Mononuclear cell (primary cell): ENCODE data around the gene PTPN1. TPM values are rescaled to one million over a fixed set of nuclear protein-coding genes. Genes with fewer than 3 reads are reported as not detected.

ENCODE experiments used
- H3K27me3 ChIP-seq: 2 replicates; pipeline ENCODE4 v1.6.0; 2011; ENCODE audit warnings: low read length, control low read depth; ENCODE audit not compliant: insufficient read depth
- H3K4me1 ChIP-seq: 2 replicates; pipeline ENCODE4 v1.5.1; 2011; ENCODE audit warnings: mild to moderate bottlenecking, low read length, control low read depth; ENCODE audit not compliant: insufficient read depth
- H3K4me3 ChIP-seq: 2 replicates; pipeline ENCODE4 v1.5.1; 2011; ENCODE audit warnings: mild to moderate bottlenecking, low read length, moderate library complexity
- H3K9me3 ChIP-seq: 2 replicates; pipeline ENCODE4 v1.5.1; 2011; ENCODE audit warnings: low read depth, mild to moderate bottlenecking, control low read depth, low read length
- total RNA-seq: library from RNA; depleted of rRNA; stranded (reverse); fragments of >200 nt; gene quantifications from one replicate; pipeline ENCODE4 v1.2.3, GENCODE V29; 2012

Gene PTPN1
- total RNA-seq, 1 donor, result 86.0 TPM

DNA sequence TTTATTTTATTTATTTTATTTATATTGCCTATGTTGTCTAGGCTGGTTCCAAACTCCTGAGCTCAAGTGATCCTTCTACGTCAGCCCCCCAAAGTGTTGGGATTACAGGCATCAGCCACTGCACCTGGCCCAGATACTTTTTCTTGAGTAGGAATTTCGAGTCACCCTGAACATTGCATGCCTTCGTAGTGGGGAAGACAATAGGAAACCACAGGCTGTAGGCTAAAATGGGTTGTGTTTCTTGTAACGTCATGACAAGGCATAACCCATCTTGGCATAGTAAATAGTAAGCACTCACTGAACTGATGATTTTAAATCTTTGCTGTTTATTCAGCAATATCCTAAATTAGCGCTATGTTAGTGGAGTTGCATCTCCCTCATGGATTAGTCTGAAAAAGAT lies 34.9 kb downstream of the PTPN1 start:
- peaks cover 83% of the 10 kb centered on the region for H3K4me1 ChIP-seq
- H3K27me3 ChIP-seq, result no peaks in the 10 kb centered on the region

DNA sequence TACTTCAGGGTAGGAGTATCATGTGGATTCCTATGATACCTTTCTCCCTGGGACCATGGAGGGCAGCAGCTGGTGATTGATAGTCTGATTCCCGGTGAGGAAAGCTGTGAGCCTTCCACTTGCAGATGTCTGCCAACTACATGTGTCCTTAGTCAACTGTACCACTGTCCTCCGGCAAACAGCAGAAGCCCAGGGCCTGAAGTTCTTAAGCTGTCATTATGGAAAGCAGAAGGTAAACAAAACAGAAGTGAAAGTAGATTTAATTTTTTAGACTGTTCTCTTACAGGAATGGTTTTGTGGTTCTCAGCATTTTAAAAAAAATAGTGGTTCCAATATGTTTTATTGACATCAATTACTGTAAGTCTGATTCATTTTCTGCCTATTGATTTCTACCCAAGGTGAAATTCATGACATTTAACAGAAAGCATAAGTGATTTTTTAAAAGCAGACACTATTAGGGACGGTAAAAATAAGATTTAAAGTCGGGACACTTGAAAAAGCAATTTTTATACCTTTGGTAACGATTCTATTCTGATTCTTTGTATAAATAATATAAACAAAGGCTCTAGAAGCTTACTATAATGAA lies 36.6 kb downstream of the PTPN1 start:
- H3K4me1 ChIP-seq, result peaks cover 81% of the 10 kb centered on the region
- H3K9me3 ChIP-seq, result no peaks in the 10 kb centered on the region
- H3K27me3 ChIP-seq, result no peaks in the 10 kb centered on the region
- no peak overlapping the region for H3K4me3 ChIP-seq

More for the DNA sequence above, 34.9 kb downstream of the PTPN1 start:
- Histone ChIP-seq H3K9me3 (no peaks in the 10 kb centered on the region), H3K4me3 (no peak overlapping the region)

DNA sequence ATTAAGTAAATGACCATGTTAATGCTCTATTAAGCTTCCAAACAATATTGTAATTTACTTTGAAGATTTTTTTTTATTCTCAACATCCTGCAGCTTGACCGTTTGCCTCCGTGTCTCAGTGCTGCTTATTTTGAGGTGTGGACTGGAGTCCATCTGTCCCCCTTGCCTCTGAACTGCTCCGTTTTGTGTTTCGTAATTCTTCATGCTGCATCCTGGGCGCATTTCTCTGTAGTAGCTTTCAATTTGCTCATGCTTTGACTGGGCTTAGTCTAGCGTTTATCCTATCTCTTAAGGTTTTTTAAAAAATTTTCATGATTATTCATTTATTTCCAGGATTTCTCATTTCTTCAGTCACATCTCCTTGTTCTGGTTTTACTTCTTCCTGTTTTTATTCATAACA lies 37.8 kb downstream of the PTPN1 start:
- Histone ChIP-seq H3K9me3 (no peaks in the 10 kb centered on the region), H3K4me3 (no peak overlapping the region), H3K27me3 (no peaks in the 10 kb centered on the region), H3K4me1 (peaks cover 71% of the 10 kb centered on the region)

DNA sequence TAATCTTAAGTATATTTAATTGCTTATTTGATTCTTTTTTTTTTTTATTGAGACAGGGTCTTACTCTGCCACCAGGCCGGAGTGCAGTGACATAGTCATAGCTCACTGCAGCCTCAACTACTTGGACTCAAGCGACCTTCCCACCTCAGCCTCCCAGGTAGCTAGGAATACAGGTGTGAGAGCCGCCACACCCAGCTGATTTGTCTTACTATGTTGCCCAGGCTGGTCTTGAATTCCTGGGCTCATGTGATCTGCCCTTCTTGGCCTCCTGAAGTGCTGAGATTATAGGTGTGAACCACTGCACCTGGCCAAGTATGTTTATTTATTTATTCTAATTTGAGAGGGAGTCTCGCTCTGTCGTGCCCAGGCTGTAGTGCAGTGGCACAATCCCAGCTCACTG lies 38.2 kb downstream of the PTPN1 start:
- Histone ChIP-seq H3K9me3 (no peaks in the 10 kb centered on the region), H3K4me1 (peaks cover 71% of the 10 kb centered on the region), H3K4me3 (no peak overlapping the region), H3K27me3 (no peaks in the 10 kb centered on the region)

DNA sequence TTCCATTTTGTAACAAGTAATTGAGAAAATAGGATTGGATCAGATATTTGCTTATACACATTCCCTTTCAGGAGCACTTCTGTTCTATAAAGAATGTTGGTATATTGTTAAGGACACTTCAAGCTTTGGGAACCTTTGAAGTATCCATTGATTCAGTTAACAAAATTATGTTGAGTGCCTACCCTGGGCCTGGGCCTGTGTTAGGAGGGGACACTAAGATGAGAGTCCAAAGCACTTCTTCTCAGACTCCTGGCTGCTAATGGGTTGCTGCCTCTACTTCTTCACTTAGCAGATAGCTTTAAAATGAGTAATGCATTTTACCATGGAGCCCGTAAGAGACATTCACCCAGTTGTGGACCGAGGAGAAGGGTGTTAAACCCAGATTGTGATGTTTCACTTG lies 40.3 kb downstream of the PTPN1 start:
- peaks cover 61% of the 10 kb centered on the region for H3K4me1 ChIP-seq
- H3K4me3 ChIP-seq, result no peak overlapping the region
- no peaks in the 10 kb centered on the region for H3K27me3 ChIP-seq
- H3K9me3 ChIP-seq, result no peaks in the 10 kb centered on the region

DNA sequence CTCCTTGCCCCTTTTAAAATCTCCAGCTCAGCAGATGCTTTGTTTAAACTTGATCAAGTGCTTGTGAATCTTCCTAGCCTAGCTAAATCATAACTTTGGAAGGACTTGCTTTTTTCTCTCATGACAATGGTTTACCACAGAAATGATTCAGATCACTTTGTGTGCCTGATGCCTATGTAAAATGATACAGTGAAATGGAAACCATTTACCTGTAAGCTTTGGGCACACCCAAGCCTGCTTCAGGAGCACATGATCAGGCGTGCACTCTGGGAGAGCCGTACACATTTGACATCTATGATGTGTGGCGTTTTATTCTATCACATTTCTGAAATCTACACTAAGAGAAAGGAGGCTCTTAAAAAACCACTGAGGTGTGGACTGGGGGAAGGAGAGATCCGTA lies 41.1 kb downstream of the PTPN1 start:
- no peaks in the 10 kb centered on the region for H3K27me3 ChIP-seq
- H3K4me3 ChIP-seq, result no peak overlapping the region
- peaks cover 53% of the 10 kb centered on the region for H3K4me1 ChIP-seq
- H3K9me3 ChIP-seq, result no peaks in the 10 kb centered on the region

DNA sequence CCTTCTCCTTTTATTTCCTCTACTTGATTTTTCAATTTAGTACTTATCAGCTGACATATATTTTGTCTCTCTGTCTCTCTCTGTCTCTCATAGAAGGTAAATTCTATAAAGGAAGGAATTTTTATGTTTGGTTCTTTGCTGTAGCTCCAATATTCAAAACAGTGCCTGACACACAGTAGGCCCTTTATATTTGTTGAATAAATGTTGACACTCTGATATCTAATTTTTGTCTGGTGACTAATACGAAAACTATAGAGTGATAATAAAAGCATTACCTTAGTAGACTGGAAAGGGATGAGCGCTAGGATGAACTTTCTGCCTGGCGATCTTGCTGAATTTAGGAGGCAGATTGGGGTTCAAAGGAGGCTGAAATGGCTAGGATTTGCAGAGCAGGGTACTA lies 42.8 kb downstream of the PTPN1 start:
- no peak overlapping the region for H3K4me3 ChIP-seq
- H3K27me3 ChIP-seq, result no peaks in the 10 kb centered on the region
- peaks cover 37% of the 10 kb centered on the region for H3K4me1 ChIP-seq
- no peaks in the 10 kb centered on the region for H3K9me3 ChIP-seq

DNA sequence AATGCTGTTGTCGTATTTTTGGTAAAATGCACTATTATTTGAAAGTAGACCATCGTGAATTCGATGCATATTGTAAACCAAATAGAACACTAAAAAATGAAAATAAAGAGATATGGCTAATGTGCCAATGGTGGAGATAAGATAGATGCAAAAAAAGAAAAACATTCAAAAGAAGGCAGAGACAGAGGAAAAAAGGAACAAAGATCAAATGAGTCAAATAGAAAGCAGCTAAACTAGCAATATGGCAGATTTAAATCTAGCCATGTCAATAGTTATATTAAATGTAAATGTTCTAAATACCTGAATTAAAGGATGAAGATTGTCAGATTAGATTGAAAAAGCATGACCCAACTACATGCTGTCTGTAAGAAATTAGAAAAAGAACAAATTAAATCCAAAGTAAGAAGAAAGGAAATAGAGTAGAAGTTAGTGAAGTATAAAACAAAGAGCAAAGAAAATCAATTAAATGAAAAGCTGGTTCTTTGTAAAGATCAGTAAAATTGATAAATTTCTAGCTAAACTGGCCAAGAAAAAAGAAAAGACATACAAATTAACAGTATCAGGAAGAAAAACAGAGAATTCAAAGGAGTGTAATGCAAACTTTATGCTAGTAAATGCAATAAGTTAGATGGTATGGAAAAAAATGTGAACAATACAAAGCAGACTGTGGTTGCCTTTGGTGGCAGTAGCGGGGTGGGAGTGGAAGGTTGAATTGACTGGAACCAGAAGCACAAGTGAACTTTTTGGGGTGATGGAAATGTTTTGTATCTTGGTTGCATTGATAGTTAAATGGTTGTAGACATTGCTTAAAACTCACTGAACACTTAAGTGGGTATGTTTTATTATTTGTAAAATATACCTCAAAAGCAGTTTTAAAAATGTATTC lies 44.8 kb downstream of the PTPN1 start:
- Histone ChIP-seq H3K4me3 (no peak overlapping the region), H3K27me3 (no peaks in the 10 kb centered on the region), H3K4me1 (peaks cover 24% of the 10 kb centered on the region), H3K9me3 (no peaks in the 10 kb centered on the region)

DNA sequence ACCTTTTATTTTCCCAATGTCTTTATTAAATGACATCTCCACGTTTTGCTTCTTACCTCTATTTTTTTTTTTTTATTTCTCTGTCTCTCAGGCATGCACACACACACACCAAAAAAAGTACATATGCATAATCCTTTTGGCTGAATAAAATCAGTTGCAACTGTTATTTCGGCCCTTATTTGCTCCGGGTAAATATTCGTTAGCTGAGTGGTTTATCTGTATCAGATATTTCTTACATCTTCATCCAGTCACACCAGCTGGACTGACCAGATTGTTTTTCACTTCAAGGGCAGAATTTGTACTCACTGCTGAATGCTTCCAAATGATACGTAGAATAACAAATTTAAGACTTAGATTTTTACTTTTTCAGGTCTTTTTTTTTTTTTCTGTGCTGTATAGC lies 45.5 kb downstream of the PTPN1 start:
- H3K4me1 ChIP-seq, result peaks cover 19% of the 10 kb centered on the region

DNA sequence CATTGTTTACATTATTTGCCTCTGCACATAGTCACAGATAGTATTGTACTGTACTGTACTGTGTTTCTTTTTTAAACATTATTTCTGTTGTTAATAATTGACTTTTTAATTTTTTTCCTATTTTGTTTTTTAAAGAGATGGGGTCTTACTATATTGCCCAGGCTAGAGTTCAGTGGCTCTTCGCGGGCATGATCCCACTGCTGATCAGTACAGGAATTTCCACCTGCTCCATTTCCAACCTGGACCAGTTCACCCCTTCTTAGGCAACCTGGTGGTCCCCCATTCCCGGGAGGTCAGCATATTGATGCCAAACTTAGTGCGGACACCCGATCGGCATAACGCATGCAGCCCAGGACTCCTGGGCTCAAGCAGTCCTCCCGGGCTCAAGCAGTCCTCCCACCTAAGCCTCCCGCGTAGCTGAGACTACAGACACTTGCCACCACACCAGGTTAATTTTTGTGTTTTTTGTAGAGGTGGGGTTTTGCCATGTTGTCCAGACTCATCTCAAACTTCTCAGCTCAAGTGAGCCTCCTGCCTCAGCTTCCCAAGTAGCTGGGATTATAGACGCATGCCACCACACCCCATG lies 47.5 kb downstream of the PTPN1 start:
- H3K4me1 ChIP-seq, result peaks cover 8% of the 10 kb centered on the region
- H3K9me3 ChIP-seq, result no peaks in the 10 kb centered on the region
- no peak overlapping the region for H3K4me3 ChIP-seq
- no peaks in the 10 kb centered on the region for H3K27me3 ChIP-seq

More for the DNA sequence above, 45.5 kb downstream of the PTPN1 start:
- Histone ChIP-seq H3K9me3 (no peaks in the 10 kb centered on the region), H3K27me3 (no peaks in the 10 kb centered on the region), H3K4me3 (no peak overlapping the region)

DNA sequence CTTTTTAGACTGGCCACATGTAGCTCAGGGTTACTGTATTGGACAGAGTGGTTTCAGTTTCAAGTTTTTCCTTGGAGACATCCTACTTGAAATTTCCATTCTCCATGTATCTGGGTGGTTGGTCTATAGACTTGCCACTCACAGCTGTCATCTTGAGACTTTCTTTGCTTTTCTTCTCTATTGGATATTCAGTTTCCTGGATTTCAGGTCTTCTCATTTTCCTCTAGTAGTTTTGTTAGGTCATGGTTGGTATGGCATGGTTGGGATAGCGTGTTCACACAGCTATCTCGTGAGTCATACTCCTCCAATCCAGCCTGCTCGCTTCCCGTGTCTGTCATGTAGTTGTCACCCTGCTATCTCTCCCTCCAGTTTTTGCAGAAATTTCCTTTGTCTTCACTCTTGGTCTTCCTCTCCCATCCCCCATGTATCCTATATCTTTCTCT lies 48.3 kb downstream of the PTPN1 start:
- Histone ChIP-seq H3K4me1 (peaks cover 8% of the 10 kb centered on the region), H3K27me3 (no peaks in the 10 kb centered on the region), H3K4me3 (no peak overlapping the region), H3K9me3 (no peaks in the 10 kb centered on the region)

DNA sequence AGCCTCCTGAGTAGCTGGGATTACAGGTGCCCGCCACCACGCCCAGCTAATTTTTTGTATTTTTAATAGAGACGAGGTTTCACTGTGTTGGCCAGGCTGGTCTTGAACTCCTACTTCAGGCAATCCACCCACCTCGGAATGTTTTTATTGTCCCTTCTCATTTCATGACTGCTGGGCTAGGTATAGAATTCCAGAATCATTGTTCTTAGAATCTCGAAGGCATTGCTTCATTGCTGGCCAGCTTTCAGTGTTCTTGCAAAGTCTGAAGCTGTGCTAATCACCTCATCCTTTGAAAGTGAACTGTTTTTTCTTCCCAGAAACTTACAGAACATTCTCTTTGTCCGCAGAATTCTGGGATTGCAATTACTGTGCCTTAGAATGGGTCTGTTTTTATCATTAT lies 49.0 kb downstream of the PTPN1 start:
- no peaks in the 10 kb centered on the region for H3K9me3 ChIP-seq
- H3K27me3 ChIP-seq, result no peaks in the 10 kb centered on the region
- no peak overlapping the region for H3K4me3 ChIP-seq
- peaks cover 4% of the 10 kb centered on the region for H3K4me1 ChIP-seq

DNA sequence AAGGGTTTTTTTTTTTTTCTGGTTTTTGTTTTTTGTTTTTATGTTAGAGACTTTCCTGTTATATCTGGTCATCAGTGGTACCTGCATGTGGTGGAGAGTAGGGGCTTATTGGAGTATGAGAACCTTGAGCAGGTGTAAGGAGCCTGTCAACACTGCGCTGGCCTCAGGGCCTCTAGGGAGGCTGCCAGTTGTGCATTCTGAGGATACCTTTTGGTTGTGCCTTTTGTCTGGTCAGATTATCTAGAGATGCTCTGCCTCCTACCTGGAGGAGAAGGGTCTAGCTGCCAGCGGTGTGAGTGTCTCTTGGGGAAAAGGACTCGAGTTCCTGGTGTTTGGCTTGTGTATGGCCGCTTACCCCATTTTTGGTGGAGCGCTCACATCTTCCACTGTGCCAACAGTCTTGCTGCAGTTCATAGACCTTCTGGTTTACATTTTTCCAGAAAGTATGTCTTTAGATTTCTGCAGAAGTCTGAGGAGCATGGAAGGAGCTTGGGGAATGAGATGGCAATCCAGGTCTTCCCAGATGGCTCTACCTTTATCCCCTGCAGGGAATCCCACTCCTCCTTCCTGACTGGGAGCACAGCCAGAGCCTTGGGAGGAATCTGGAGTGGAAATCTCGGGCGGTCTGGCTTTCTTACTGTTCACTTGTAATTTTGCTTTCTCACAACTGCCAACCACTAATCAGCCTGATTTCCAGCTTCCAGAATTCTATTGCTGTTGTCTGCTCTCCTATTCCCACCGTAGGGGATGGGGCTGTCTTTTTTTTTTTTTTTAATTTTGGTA lies 49.9 kb downstream of the PTPN1 start:
- Histone ChIP-seq H3K27me3 (no peaks in the 10 kb centered on the region), H3K4me1 (peaks cover 3% of the 10 kb centered on the region), H3K9me3 (no peaks in the 10 kb centered on the region), H3K4me3 (no peak overlapping the region)

DNA sequence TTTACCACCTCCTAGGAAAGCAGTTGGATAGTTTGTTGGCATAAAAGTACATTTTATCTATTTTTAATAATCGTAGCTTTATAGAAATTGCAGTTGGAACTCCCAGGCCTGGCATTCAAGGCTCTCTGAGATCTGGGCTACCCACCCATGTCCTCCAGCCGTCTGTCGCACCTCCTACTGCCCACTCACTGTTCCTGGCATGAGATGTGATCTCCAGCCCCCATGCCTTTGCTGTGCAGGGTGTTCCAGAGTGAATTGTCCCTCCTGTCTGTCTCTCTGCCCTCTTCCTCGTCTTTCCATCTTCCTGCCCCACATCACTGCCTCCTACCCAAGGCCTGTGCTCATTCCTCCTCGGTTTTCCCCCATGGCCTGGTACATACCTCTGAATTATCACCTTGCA lies 50.7 kb downstream of the PTPN1 start:
- peaks cover 4% of the 10 kb centered on the region for H3K4me1 ChIP-seq
- no peaks in the 10 kb centered on the region for H3K27me3 ChIP-seq
- no peak overlapping the region for H3K4me3 ChIP-seq
- no peaks in the 10 kb centered on the region for H3K9me3 ChIP-seq
